HG02678 (cell line): Measurements from ENCODE around the gene SNN.

Experiments
- ATAC-seq: cut with Tn5 transposase; IDR thresholded peaks from one replicate; pipeline ENCODE4 v1.9.1; 2021; ENCODE audit warnings: mild to moderate bottlenecking, moderate library complexity; ENCODE audit not compliant: unreplicated experiment

SNN gene

DNA sequence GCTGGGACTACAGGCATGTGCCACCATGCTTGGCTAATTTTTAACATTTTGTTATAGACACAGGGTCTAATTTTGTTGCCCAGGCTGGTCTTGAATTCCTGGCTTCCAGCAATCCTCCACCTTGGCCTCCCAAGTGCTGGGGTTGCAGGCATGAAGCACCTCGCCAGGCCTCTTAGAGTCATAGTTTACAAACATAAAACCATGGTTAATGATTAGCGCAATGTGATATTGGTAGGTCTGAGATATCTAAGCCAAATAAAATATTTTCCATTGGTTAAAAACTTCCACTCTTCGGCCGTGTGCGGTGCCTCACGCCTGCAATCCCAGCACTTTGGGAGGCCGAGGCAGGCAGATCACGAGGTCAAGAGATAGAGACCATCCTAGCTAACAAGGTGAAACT, 57.8 kb downstream of the SNN start:
- no peak for ATAC-seq

DNA sequence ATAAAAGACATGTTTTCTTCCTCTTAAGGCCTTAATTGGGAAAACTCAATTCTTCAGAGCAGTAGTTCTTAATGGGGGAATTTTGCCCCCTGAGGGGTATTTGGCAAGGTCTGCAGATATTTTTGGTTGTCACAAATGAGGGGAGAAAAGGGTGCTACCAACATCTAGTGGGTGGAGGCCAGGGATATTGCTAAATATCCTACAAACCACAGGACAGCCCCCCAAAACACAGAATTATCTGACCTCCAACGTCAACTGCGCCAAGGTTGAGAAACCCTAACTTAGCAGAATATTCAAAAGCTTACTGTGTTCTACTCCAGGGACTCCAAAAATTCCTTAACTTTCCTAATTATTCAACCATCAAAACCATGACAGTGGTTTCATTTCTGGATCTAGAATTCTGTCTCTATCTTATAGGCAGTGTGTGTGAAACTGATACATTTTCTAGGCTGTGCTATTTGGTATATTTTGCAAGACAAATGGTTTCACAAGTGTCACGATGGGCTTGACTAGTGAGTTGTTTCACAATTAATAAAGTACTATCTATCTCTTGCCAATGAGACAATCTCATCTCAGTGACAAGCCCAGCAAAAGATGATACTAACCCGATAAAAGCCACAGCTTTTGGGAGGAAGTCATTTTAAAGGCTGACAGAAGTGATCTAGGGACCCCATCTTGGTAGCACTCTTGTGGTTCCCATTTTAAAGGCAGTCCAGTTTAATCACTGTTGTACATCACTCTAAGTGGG, 59.7 kb downstream of the SNN start:
- ATAC-seq, result no peak
